Body of pancreas (tissue), 4 donors: Measurements from ENCODE around the gene ZRSR2.

Experiments used
- CTCF ChIP-seq, 7 experiments: fragments of 450-650 bp in 4 of 7; fragments of 200-600 bp in 3 of 7; sonication (generic) in 3 of 7; IDR thresholded peaks; one replicate each; pipeline ENCODE4 v1.5.1; 2016 to 2019; ENCODE audit warnings: antibody characterized with exemption in 7 of 7
- POLR2A ChIP-seq, 3 donors: fragments of 450-650 bp; IDR thresholded peaks; one replicate each; pipeline ENCODE4 v1.6.1; 2016; ENCODE audit warnings: antibody characterized with exemption in 3 of 3, mild to moderate bottlenecking in 2 of 3

- TF ChIP-seq CTCF (IDR thresholded peaks at IDR 0.05) (no peak), POLR2A (IDR thresholded peaks at IDR 0.05) (no peak)
Measured at GRCh38 chrX:15781961-15782699, 8.2 kb upstream of the ZRSR2 start.
